ENCODE results near the gene C11orf71.

The C11orf71 gene

GRCh38 chr11:114397349-114397982, 2.8 kb downstream of the C11orf71 start:
- H3K27me3 ChIP-seq (ENCODE audit: control insufficient read depth, insufficient read depth, low read length), result no peaks in the 10 kb centered on the region
- peaks cover 9% of the 10 kb centered on the region for H3K4me1 ChIP-seq (ENCODE audit: control insufficient read depth, insufficient read depth, low read length)
- no peaks in the 10 kb centered on the region for H3K9me3 ChIP-seq (ENCODE audit: control insufficient read depth, low read length)
- H3K36me3 ChIP-seq (ENCODE audit: control insufficient read depth, insufficient read depth, low read length), result no peaks in the 10 kb centered on the region
- H3K4me3 ChIP-seq (ENCODE audit: low read length), result no peak overlapping the region
- no peak overlapping the region for H3K9ac ChIP-seq (ENCODE audit: low read length)

GRCh38 chr11:114396916-114397315, 3.4 kb downstream of the C11orf71 start:
- H3K27me3 ChIP-seq (ENCODE audit: control insufficient read depth, insufficient read depth, low read length), result no peaks in the 10 kb centered on the region
- H3K4me1 ChIP-seq (ENCODE audit: control insufficient read depth, insufficient read depth, low read length), result peaks cover 9% of the 10 kb centered on the region
- no peak overlapping the region for H3K9ac ChIP-seq (ENCODE audit: low read length)
- H3K4me3 ChIP-seq (ENCODE audit: low read length), result no peak overlapping the region
- H3K9me3 ChIP-seq (ENCODE audit: control insufficient read depth, low read length), result no peaks in the 10 kb centered on the region
- no peaks in the 10 kb centered on the region for H3K36me3 ChIP-seq (ENCODE audit: control insufficient read depth, insufficient read depth, low read length)

- H3K4me1 ChIP-seq (ENCODE audit: control insufficient read depth, insufficient read depth, low read length), result peaks cover 9% of the 10 kb centered on the region
- H3K9me3 ChIP-seq (ENCODE audit: control insufficient read depth, low read length), result no peaks in the 10 kb centered on the region
- no peak overlapping the region for H3K4me3 ChIP-seq (ENCODE audit: low read length)
- H3K9ac ChIP-seq (ENCODE audit: low read length), result no peak overlapping the region
- no peaks in the 10 kb centered on the region for H3K36me3 ChIP-seq (ENCODE audit: control insufficient read depth, insufficient read depth, low read length)
- H3K27me3 ChIP-seq (ENCODE audit: control insufficient read depth, insufficient read depth, low read length), result no peaks in the 10 kb centered on the region
These were observed 4.6 kb downstream of the C11orf71 start for GRCh38 chr11:114395736-114396135.

GRCh38 chr11:114392735-114393667, 7.3 kb downstream of the C11orf71 start:
- Histone ChIP-seq H3K27me3 (ENCODE audit: control insufficient read depth, insufficient read depth, low read length) (no peaks in the 10 kb centered on the region), H3K4me3 (ENCODE audit: low read length) (no peak overlapping the region), H3K36me3 (ENCODE audit: control insufficient read depth, insufficient read depth, low read length) (no peaks in the 10 kb centered on the region), H3K4me1 (ENCODE audit: control insufficient read depth, insufficient read depth, low read length) (no peaks in the 10 kb centered on the region), H3K9ac (ENCODE audit: low read length) (no peak overlapping the region), H3K9me3 (ENCODE audit: control insufficient read depth, low read length) (no peaks in the 10 kb centered on the region)

GRCh38 chr11:114386545-114386944, 13.8 kb downstream of the C11orf71 start:
- Histone ChIP-seq H3K9ac (ENCODE audit: low read length) (no peak overlapping the region), H3K4me1 (ENCODE audit: control insufficient read depth, insufficient read depth, low read length) (no peaks in the 10 kb centered on the region), H3K36me3 (ENCODE audit: control insufficient read depth, insufficient read depth, low read length) (no peaks in the 10 kb centered on the region), H3K27me3 (ENCODE audit: control insufficient read depth, insufficient read depth, low read length) (no peaks in the 10 kb centered on the region), H3K4me3 (ENCODE audit: low read length) (no peak overlapping the region), H3K9me3 (ENCODE audit: control insufficient read depth, low read length) (no peaks in the 10 kb centered on the region)

- Histone ChIP-seq H3K9ac (ENCODE audit: low read length) (no peak overlapping the region), H3K9me3 (ENCODE audit: control insufficient read depth, low read length) (no peaks in the 10 kb centered on the region), H3K4me1 (ENCODE audit: control insufficient read depth, insufficient read depth, low read length) (no peaks in the 10 kb centered on the region), H3K36me3 (ENCODE audit: control insufficient read depth, insufficient read depth, low read length) (no peaks in the 10 kb centered on the region), H3K27me3 (ENCODE audit: control insufficient read depth, insufficient read depth, low read length) (no peaks in the 10 kb centered on the region), H3K4me3 (ENCODE audit: low read length) (no peak overlapping the region)
These were observed 14.2 kb downstream of the C11orf71 start for GRCh38 chr11:114386131-114386530.

GRCh38 chr11:114384487-114384886, 15.8 kb downstream of the C11orf71 start:
- no peak overlapping the region for H3K9ac ChIP-seq (ENCODE audit: low read length)
- H3K9me3 ChIP-seq (ENCODE audit: control insufficient read depth, low read length), result no peaks in the 10 kb centered on the region
- no peaks in the 10 kb centered on the region for H3K27me3 ChIP-seq (ENCODE audit: control insufficient read depth, insufficient read depth, low read length)
- no peaks in the 10 kb centered on the region for H3K4me1 ChIP-seq (ENCODE audit: control insufficient read depth, insufficient read depth, low read length)
- H3K4me3 ChIP-seq (ENCODE audit: low read length), result no peak overlapping the region
- no peaks in the 10 kb centered on the region for H3K36me3 ChIP-seq (ENCODE audit: control insufficient read depth, insufficient read depth, low read length)

GRCh38 chr11:114382509-114382908, 17.8 kb downstream of the C11orf71 start:
- H3K36me3 ChIP-seq (ENCODE audit: control insufficient read depth, insufficient read depth, low read length), result no peaks in the 10 kb centered on the region
- H3K27me3 ChIP-seq (ENCODE audit: control insufficient read depth, insufficient read depth, low read length), result no peaks in the 10 kb centered on the region
- H3K4me3 ChIP-seq (ENCODE audit: low read length), result no peak overlapping the region
- no peaks in the 10 kb centered on the region for H3K9me3 ChIP-seq (ENCODE audit: control insufficient read depth, low read length)
- H3K9ac ChIP-seq (ENCODE audit: low read length), result no peak overlapping the region
- H3K4me1 ChIP-seq (ENCODE audit: control insufficient read depth, insufficient read depth, low read length), result no peaks in the 10 kb centered on the region

- no peaks in the 10 kb centered on the region for H3K4me1 ChIP-seq (ENCODE audit: control insufficient read depth, insufficient read depth, low read length)
- H3K27me3 ChIP-seq (ENCODE audit: control insufficient read depth, insufficient read depth, low read length), result no peaks in the 10 kb centered on the region
- no peak overlapping the region for H3K9ac ChIP-seq (ENCODE audit: low read length)
- H3K9me3 ChIP-seq (ENCODE audit: control insufficient read depth, low read length), result no peaks in the 10 kb centered on the region
- no peak overlapping the region for H3K4me3 ChIP-seq (ENCODE audit: low read length)
- H3K36me3 ChIP-seq (ENCODE audit: control insufficient read depth, insufficient read depth, low read length), result no peaks in the 10 kb centered on the region
These were observed 20.8 kb downstream of the C11orf71 start for GRCh38 chr11:114379394-114380069.

- H3K9me3 ChIP-seq (ENCODE audit: control insufficient read depth, low read length), result no peaks in the 10 kb centered on the region
- H3K36me3 ChIP-seq (ENCODE audit: control insufficient read depth, insufficient read depth, low read length), result no peaks in the 10 kb centered on the region
- no peaks in the 10 kb centered on the region for H3K27me3 ChIP-seq (ENCODE audit: control insufficient read depth, insufficient read depth, low read length)
- no peak overlapping the region for H3K9ac ChIP-seq (ENCODE audit: low read length)
- no peak overlapping the region for H3K4me3 ChIP-seq (ENCODE audit: low read length)
- H3K4me1 ChIP-seq (ENCODE audit: control insufficient read depth, insufficient read depth, low read length), result no peaks in the 10 kb centered on the region
These were observed 22.6 kb downstream of the C11orf71 start for GRCh38 chr11:114377612-114378267.

- Histone ChIP-seq H3K36me3 (ENCODE audit: control insufficient read depth, insufficient read depth, low read length) (no peaks in the 10 kb centered on the region), H3K9me3 (ENCODE audit: control insufficient read depth, low read length) (no peaks in the 10 kb centered on the region), H3K4me1 (ENCODE audit: control insufficient read depth, insufficient read depth, low read length) (no peaks in the 10 kb centered on the region)
These were observed 25.3 kb downstream of the C11orf71 start for GRCh38 chr11:114375052-114375451.

More at GRCh38 chr11:114375052-114375451, 25.3 kb downstream of the C11orf71 start:
- Histone ChIP-seq H3K27me3 (ENCODE audit: control insufficient read depth, insufficient read depth, low read length) (no peaks in the 10 kb centered on the region), H3K9ac (ENCODE audit: low read length) (no peak overlapping the region), H3K4me3 (ENCODE audit: low read length) (no peak overlapping the region)
